ENCODE results near the gene TFG.

Gene TFG

GRCh38 chr3:100765437-100765975, 56.2 kb downstream of the TFG start:
- TF ChIP-seq, protein P1, sequence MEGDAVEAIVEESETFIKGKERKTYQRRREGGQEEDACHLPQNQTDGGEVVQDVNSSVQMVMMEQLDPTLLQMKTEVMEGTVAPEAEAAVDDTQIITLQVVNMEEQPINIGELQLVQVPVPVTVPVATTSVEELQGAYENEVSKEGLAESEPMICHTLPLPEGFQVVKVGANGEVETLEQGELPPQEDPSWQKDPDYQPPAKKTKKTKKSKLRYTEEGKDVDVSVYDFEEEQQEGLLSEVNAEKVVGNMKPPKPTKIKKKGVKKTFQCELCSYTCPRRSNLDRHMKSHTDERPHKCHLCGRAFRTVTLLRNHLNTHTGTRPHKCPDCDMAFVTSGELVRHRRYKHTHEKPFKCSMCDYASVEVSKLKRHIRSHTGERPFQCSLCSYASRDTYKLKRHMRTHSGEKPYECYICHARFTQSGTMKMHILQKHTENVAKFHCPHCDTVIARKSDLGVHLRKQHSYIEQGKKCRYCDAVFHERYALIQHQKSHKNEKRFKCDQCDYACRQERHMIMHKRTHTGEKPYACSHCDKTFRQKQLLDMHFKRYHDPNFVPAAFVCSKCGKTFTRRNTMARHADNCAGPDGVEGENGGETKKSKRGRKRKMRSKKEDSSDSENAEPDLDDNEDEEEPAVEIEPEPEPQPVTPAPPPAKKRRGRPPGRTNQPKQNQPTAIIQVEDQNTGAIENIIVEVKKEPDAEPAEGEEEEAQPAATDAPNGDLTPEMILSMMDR (IDR thresholded peaks at IDR 0.05; ENCODE audit: insufficient read depth, low read length, poor library complexity, severe bottlenecking): no peak
- no peak for DNase-seq (ENCODE audit: extremely low read depth, insufficient read length)
- Histone ChIP-seq H3K27me3 (replicated peaks; ENCODE audit: control insufficient read depth, insufficient read depth, low read length) (no peaks in the 10 kb centered on the region; the same call in 1 of the 2 replicates), H3K36me3 (ENCODE audit: control insufficient read depth, insufficient read depth, low read length) (no peaks in the 10 kb centered on the region), H3K4me3 (replicated peaks; ENCODE audit: low read depth, low read length) (no peak overlapping the region)

- DNase-seq (ENCODE audit: extremely low read depth, insufficient read length): no peak
- TF ChIP-seq, protein P1 (IDR thresholded peaks at IDR 0.05; ENCODE audit: insufficient read depth, low read length, poor library complexity, severe bottlenecking): no peak
- Histone ChIP-seq H3K4me3 (replicated peaks; ENCODE audit: low read depth, low read length) (no peak overlapping the region), H3K27me3 (replicated peaks; ENCODE audit: control insufficient read depth, insufficient read depth, low read length) (no peaks in the 10 kb centered on the region; the same call in 1 of the 2 replicates), H3K36me3 (ENCODE audit: control insufficient read depth, insufficient read depth, low read length) (no peaks in the 10 kb centered on the region)
Observed at GRCh38 chr3:100766069-100766468, 56.8 kb downstream of the TFG start.

- H3K36me3 ChIP-seq (ENCODE audit: control insufficient read depth, insufficient read depth, low read length): no peaks in the 10 kb centered on the region
- no peaks in the 10 kb centered on the region; the same call in 1 of the 2 replicates for H3K27me3 ChIP-seq (replicated peaks; ENCODE audit: control insufficient read depth, insufficient read depth, low read length)
- no peak overlapping the region for H3K4me3 ChIP-seq (replicated peaks; ENCODE audit: low read depth, low read length)
- TF ChIP-seq, protein P1 (IDR thresholded peaks at IDR 0.05; ENCODE audit: insufficient read depth, low read length, poor library complexity, severe bottlenecking): no peak
- no peak for DNase-seq (ENCODE audit: extremely low read depth, insufficient read length)
Observed at GRCh38 chr3:100769693-100770092, 60.4 kb downstream of the TFG start.

DNA sequence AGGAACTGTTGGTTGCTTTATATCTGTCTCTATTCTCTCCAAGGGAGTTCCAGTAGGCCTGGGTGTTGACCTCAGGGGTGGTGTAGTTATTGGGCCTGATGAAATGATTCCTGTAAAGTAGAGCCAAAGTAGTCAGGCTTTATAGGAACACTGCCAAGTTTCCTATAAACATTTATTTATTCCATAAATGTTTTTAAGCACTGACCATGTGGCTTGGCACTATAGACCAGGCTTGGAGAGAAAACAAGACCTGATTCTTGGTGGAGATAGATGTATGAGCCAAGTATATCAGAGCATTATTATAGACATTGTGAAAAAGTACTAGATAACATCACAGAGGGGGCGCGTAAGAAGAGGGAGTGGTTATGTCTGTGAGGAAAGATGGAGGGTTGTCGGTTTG, 65.9 kb downstream of the TFG start:
- Histone ChIP-seq H3K36me3 (ENCODE audit: control insufficient read depth, insufficient read depth, low read length) (no peaks in the 10 kb centered on the region), H3K4me3 (replicated peaks; ENCODE audit: low read depth, low read length) (no peak overlapping the region), H3K27me3 (replicated peaks; ENCODE audit: control insufficient read depth, insufficient read depth, low read length) (no peaks in the 10 kb centered on the region)
- TF ChIP-seq, protein P1 (IDR thresholded peaks at IDR 0.05; ENCODE audit: insufficient read depth, low read length, poor library complexity, severe bottlenecking): no peak
- DNase-seq (ENCODE audit: extremely low read depth, insufficient read length): no peak

DNA sequence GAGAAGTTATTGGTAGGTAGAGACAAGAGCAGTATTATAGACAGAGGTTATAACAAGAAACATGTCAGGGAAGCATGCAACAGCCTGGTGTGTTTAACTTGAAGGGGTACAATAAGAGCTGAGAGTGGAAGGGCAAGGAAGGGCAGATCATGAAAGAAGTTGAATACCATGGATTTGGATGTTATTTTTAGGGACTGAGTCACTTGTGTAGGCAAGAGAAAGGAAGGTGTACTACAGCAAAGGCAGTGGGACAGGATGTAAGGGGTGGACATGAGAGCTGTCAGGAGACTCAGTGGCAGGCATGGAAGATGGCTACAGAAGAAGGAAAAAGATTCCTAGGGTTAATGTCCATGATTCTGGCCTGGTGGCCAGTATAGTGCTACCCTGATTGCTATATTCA, 66.4 kb downstream of the TFG start:
- no peak for DNase-seq (ENCODE audit: extremely low read depth, insufficient read length)
- Histone ChIP-seq H3K36me3 (ENCODE audit: control insufficient read depth, insufficient read depth, low read length) (no peaks in the 10 kb centered on the region), H3K4me3 (replicated peaks; ENCODE audit: low read depth, low read length) (no peak overlapping the region), H3K27me3 (replicated peaks; ENCODE audit: control insufficient read depth, insufficient read depth, low read length) (no peaks in the 10 kb centered on the region)
- TF ChIP-seq, protein P1 (IDR thresholded peaks at IDR 0.05; ENCODE audit: insufficient read depth, low read length, poor library complexity, severe bottlenecking): no peak

All from GM06990 (cell line).